Panc1 (cell line): Measurements from ENCODE around the gene CNNM2. TPM values are rescaled to one million over a fixed set of nuclear protein-coding genes. Genes with fewer than 3 reads are reported as not detected.
A peak's percentile ranks its signal among the peaks of the same experiment; 100 is the strongest.

ENCODE experiments used
- ATAC-seq: fragments of 200-7000 bp; cut with Tn5 transposase; 2 replicates; pipeline ENCODE4 v1.9.1; 2020; ENCODE audit warnings: mild to moderate bottlenecking, moderate library complexity
- BruUV-seq: library from RNA; stranded (reverse); fragments of 400-500 nt; replicated peaks from 2 replicates; lab custom pipeline; 2021; lab: Mats Ljungman, UMichigan
- CTCF ChIA-PET: fragments of 300-600 bp; sonication (Branson Sonifier 250); formaldehyde crosslinking; loops from one replicate; lab custom pipeline; 2022; ENCODE audit warnings: antibody characterized with exemption; lab: Charles Lee
- POLR2A ChIA-PET: fragments of 300-600 bp; sonication (Branson Sonifier 250); formaldehyde crosslinking; loops from one replicate; lab custom pipeline; 2022; ENCODE audit warnings: antibody characterized with exemption; lab: Charles Lee
- DNase-seq: peaks from one replicate; pipeline ENCODE4 v3.0.0-alpha.2; 2010; ENCODE audit warnings: low read depth, low spot score
- H3K27ac ChIP-seq: 2 replicates; pipeline ENCODE4 v1.5.1; 2011; ENCODE audit warnings: mild to moderate bottlenecking, low read length, inconsistent platforms
- H3K27me3 ChIP-seq: fragments of 200-500 bp; sonication (Bioruptor generic); 2 replicates; pipeline ENCODE4 v1.6.0; 2014; ENCODE audit warnings: low read length, inconsistent platforms; ENCODE audit not compliant: control insufficient read depth, insufficient read depth
- H3K36me3 ChIP-seq: fragments of 200-500 bp; sonication (Bioruptor generic); 2 replicates; pipeline ENCODE4 v1.5.1; 2014; ENCODE audit warnings: inconsistent platforms, mild to moderate bottlenecking, low read length, moderate library complexity; ENCODE audit not compliant: control insufficient read depth, insufficient read depth
- H3K4me1 ChIP-seq: 2 replicates; pipeline ENCODE4 v1.5.1; 2011; ENCODE audit warnings: inconsistent platforms, mild to moderate bottlenecking, low read length, moderate library complexity; ENCODE audit not compliant: control insufficient read depth, insufficient read depth
- H3K4me3 ChIP-seq, 2 experiments: 2 replicates each; pipeline ENCODE4 v1.5.1; 2011 to 2012; ENCODE audit warnings: low read depth in 2 of 2, low read length in 2 of 2, mild to moderate bottlenecking in 2 of 2, inconsistent platforms in 1 of 2, moderate library complexity in 1 of 2
- H3K9me3 ChIP-seq: fragments of 200-500 bp; sonication (Bioruptor generic); 2 replicates; pipeline ENCODE4 v1.5.1; 2014; ENCODE audit warnings: low read depth, mild to moderate bottlenecking, inconsistent platforms, low read length, moderate library complexity; ENCODE audit not compliant: control insufficient read depth, insufficient read depth
- CTCF ChIP-seq: fragments of 450-650 bp; IDR thresholded peaks from 2 replicates; pipeline ENCODE4 v1.5.1; 2017; ENCODE audit warnings: mild to moderate bottlenecking
- POLR2AphosphoS5 ChIP-seq: IDR thresholded peaks from 2 replicates; pipeline ENCODE4 v1.6.1; 2012; ENCODE audit warnings: mild to moderate bottlenecking, low read depth, low read length, moderate library complexity
- REST ChIP-seq, 2 experiments: IDR thresholded peaks; 2 replicates each; pipeline ENCODE4 v1.6.1; 2011 to 2012; ENCODE audit warnings: low read depth in 2 of 2, control low read depth in 1 of 2, low read length in 1 of 2, mild to moderate bottlenecking in 1 of 2, moderate library complexity in 1 of 2; ENCODE audit not compliant: insufficient read depth in 1 of 2
- SIN3A ChIP-seq: IDR thresholded peaks from 2 replicates; pipeline ENCODE4 v1.6.1; 2012; ENCODE audit warnings: low read depth, mild to moderate bottlenecking, low read length, moderate library complexity, borderline replicate concordance; ENCODE audit not compliant: insufficient read depth
- TCF7L2 ChIP-seq: IDR thresholded peaks from 2 replicates; pipeline ENCODE4 v1.6.1; 2011; ENCODE audit warnings: mild to moderate bottlenecking, low read depth, low read length, inconsistent platforms
- in situ Hi-C: cut with HindIII; loops from 2 replicates; pipeline ENCODE4 v1.10.0; 2016; ENCODE audit warnings: low sequenced_read_pairs, low pct_unique_long_range_greater_than_20kb
- intact Hi-C: fragments of 100-400 bp; cut with micrococcal nuclease; formaldehyde crosslinking; loops from one replicate; pipeline ENCODE4 v1.10.0; 2022; ENCODE audit not compliant: unreplicated experiment
- total RNA-seq: library from RNA; stranded (reverse); gene quantifications from one replicate; pipeline ENCODE4 v1.2.1, GENCODE V29; 2021; ENCODE audit not compliant: unreplicated experiment

CNNM2 gene
- total RNA-seq, 1 experiment from 2014 or later, result 27.1 TPM

- POLR2A ChIA-PET, result interaction anchor here (0.6 kb wide), 4 partner anchors 11 to 97 kb away, joined by 3 to 4 read pairs (median 4); no protein-coding TSS in a partner anchor
- in situ Hi-C loops, result no loop called here
- ATAC-seq (peak; percentile 1; the same call in 1 of the 2 replicates), DNase-seq (no peak)
- Histone ChIP-seq H3K4me3 (peak overlapping the region; percentile 75 to 77), H3K36me3 (peaks cover 2% of the 10 kb centered on the region; the same call in 1 of the 2 replicates), H3K27ac (peak overlapping the region; percentile 81), H3K27me3 (no peaks in the 10 kb centered on the region), H3K9me3 (no peaks in the 10 kb centered on the region), H3K4me1 (peaks cover 31% of the 10 kb centered on the region)
- CTCF ChIA-PET, result interaction anchor here (0.6 kb wide), 1 partner anchor 91 kb away, joined by 3 read pairs; no protein-coding TSS in a partner anchor
- no TSS peak for BruUV-seq
- TF ChIP-seq REST (IDR thresholded peaks at IDR 0.05; ENCODE audit: insufficient read depth in 1 of 2, low read depth in 2 of 2, low read length in 1 of 2) (no peak), CTCF (peak; percentile 60)
- intact Hi-C loops, result loop anchor here (2.0 kb wide), 1 partner anchor 70 kb away; no protein-coding TSS in a partner anchor
These were observed 737 bp downstream of the CNNM2 start for GRCh38 chr10:102918817-102919245.

- Histone ChIP-seq H3K27ac (peak overlapping the region; percentile 81), H3K4me3 (peak overlapping the region; percentile 75 to 77), H3K36me3 (peaks cover 2% of the 10 kb centered on the region; the same call in 1 of the 2 replicates), H3K4me1 (peaks cover 34% of the 10 kb centered on the region), H3K27me3 (no peaks in the 10 kb centered on the region), H3K9me3 (no peaks in the 10 kb centered on the region)
- intact Hi-C loops, result loop anchor here (2.0 kb wide), 1 partner anchor 69 kb away; no protein-coding TSS in a partner anchor
- BruUV-seq, result no TSS peak
- TF ChIP-seq REST (IDR thresholded peaks at IDR 0.05; ENCODE audit: insufficient read depth in 1 of 2, low read depth in 2 of 2, low read length in 1 of 2) (no peak; a peak in 1 of 4 replicates), TCF7L2 (no peak), POLR2AphosphoS5 (no peak), CTCF (no peak), SIN3A (no peak)
- DNase-seq (no peak), ATAC-seq (peak; percentile 4; the same call in 1 of the 2 replicates)
- in situ Hi-C loops, result no loop called here
- CTCF ChIA-PET, result interaction anchor here (0.6 kb wide), 1 partner anchor 91 kb away, joined by 3 read pairs; no protein-coding TSS in a partner anchor
- POLR2A ChIA-PET, result interaction anchor here (0.6 kb wide), 2 partner anchors 10 to 96 kb away, joined by 3 to 4 read pairs; no protein-coding TSS in a partner anchor
These were observed 1.3 kb downstream of the CNNM2 start for GRCh38 chr10:102919246-102919959.
